Measurements from ENCODE around the gene DIS3L2. TPM values are rescaled to one million over a fixed set of nuclear protein-coding genes. Genes with fewer than 3 reads are reported as not detected.

Gene DIS3L2
- total and polyA plus RNA-seq, 2 experiments from 2014 or later = 15.2 to 25.3 TPM

DNA sequence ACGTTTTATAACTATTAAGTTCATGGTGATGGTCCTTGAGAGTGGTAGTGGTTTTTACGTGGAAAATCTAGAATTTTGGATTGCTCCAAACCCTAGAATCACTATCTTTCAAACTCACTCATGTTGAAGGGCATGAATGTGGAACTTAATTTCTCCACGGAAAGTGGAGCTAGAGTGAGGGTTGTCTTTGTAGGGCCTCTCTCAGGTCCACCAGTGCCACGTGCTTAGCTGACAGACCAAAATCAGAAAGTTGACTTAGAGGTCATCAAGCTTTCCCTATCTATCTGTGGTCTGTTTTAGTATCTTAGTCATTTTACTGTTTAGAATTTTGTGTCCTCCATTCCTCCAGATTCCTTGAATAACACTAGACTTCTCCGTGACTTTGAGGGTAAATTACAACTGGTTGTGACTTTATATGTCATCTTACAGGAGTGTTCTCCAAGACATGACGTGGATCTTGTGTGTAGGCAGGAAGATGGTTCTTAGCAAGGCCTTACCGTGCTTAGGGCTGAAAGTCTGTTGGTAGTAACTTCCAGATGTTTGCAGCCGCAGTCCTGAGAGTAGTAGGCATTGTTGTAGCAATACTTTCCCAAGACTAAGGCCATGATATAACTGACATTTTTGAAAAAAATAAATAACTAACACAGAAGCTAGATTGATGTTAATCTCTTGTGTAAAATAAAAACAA is 26.8 kb downstream of the DIS3L2 start:
- Histone ChIP-seq H3K4me2 (no peak overlapping the region), H4K20me1 (replicated peaks; ENCODE audit: insufficient read depth) (no peaks in the 10 kb centered on the region), H3K27me3 (ENCODE audit: insufficient read depth) (no peaks in the 10 kb centered on the region), H3K36me3 (ENCODE audit: insufficient read depth) (no peaks in the 10 kb centered on the region), H3K27ac (ENCODE audit: low read depth) (no peak overlapping the region), H3K4me3 (no peak overlapping the region), H2AFZ (no peak overlapping the region), H3K79me2 (replicated peaks; ENCODE audit: insufficient read depth) (peaks cover 27% of the 10 kb centered on the region), H3K4me1 (ENCODE audit: insufficient read depth) (peaks cover 26% of the 10 kb centered on the region), H3K9me2 (ENCODE audit: insufficient read depth) (no peaks in the 10 kb centered on the region), H3F3A (replicated peaks; ENCODE audit: low read depth) (no peaks in the 10 kb centered on the region)
- DNase-seq (ENCODE audit: low spot score) (no peak), ATAC-seq (no peak)
- H3K9me3 Mint-ChIP-seq = no peaks in the 10 kb centered on the region
- TF ChIP-seq EZH2 (IDR thresholded peaks at IDR 0.05; ENCODE audit: low read depth, unreplicated experiment) = no peak
- H3K27me3 Mint-ChIP-seq (ENCODE audit: insufficient read depth, low read depth, poor library complexity) = peaks cover 4% of the 10 kb centered on the region
- H3K4me3 Mint-ChIP-seq = no peak overlapping the region
- H3K27ac Mint-ChIP-seq = no peak overlapping the region
- peaks cover 41% of the 10 kb centered on the region for H3K4me1 Mint-ChIP-seq
- no peaks in the 10 kb centered on the region for H3K36me3 Mint-ChIP-seq (ENCODE audit: low read depth)

DNA sequence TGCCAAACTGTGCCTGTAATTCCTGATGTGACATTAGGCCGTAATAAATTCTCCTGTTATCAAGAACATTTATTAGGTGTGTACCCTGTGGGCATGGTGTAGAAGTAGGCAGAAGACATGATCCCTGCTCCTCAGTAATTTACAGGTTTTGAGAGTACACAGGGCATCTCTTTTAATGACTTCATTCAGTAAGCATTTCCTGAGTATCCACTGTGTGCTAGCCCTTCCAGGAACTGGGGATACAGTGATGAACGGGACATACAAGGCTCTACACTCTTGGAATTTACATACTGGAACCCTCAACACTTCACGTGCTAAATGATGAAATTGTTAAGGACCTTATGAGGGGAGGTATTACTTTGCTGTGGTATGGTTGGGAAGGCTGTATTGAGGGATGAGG is 30.2 kb downstream of the DIS3L2 start:
- ATAC-seq (no peak), DNase-seq (ENCODE audit: low spot score) (no peak)
- no peaks in the 10 kb centered on the region for H3K9me2 ChIP-seq (ENCODE audit: insufficient read depth)
- Mint-ChIP-seq H3K4me1 (peaks cover 35% of the 10 kb centered on the region), H3K27ac (no peak overlapping the region), H3K27me3 (ENCODE audit: insufficient read depth, low read depth, poor library complexity) (peaks cover 4% of the 10 kb centered on the region), H3K9me3 (no peaks in the 10 kb centered on the region), H3K4me3 (no peak overlapping the region), H3K36me3 (ENCODE audit: low read depth) (no peaks in the 10 kb centered on the region)
- H4K20me1 ChIP-seq (replicated peaks; ENCODE audit: insufficient read depth) = no peaks in the 10 kb centered on the region
- H3K4me2 ChIP-seq = no peak overlapping the region
- H3K4me3 ChIP-seq = no peak overlapping the region
- no peaks in the 10 kb centered on the region for H3K27me3 ChIP-seq (ENCODE audit: insufficient read depth)
- no peaks in the 10 kb centered on the region for H3K36me3 ChIP-seq (ENCODE audit: insufficient read depth)
- no peak overlapping the region for H2AFZ ChIP-seq
- H3F3A ChIP-seq (replicated peaks; ENCODE audit: low read depth) = no peaks in the 10 kb centered on the region
- no peak overlapping the region for H3K27ac ChIP-seq (ENCODE audit: low read depth)
- peaks cover 29% of the 10 kb centered on the region for H3K4me1 ChIP-seq (ENCODE audit: insufficient read depth)
- H3K79me2 ChIP-seq (replicated peaks; ENCODE audit: insufficient read depth) = peaks cover 25% of the 10 kb centered on the region
- TF ChIP-seq, protein P1, sequence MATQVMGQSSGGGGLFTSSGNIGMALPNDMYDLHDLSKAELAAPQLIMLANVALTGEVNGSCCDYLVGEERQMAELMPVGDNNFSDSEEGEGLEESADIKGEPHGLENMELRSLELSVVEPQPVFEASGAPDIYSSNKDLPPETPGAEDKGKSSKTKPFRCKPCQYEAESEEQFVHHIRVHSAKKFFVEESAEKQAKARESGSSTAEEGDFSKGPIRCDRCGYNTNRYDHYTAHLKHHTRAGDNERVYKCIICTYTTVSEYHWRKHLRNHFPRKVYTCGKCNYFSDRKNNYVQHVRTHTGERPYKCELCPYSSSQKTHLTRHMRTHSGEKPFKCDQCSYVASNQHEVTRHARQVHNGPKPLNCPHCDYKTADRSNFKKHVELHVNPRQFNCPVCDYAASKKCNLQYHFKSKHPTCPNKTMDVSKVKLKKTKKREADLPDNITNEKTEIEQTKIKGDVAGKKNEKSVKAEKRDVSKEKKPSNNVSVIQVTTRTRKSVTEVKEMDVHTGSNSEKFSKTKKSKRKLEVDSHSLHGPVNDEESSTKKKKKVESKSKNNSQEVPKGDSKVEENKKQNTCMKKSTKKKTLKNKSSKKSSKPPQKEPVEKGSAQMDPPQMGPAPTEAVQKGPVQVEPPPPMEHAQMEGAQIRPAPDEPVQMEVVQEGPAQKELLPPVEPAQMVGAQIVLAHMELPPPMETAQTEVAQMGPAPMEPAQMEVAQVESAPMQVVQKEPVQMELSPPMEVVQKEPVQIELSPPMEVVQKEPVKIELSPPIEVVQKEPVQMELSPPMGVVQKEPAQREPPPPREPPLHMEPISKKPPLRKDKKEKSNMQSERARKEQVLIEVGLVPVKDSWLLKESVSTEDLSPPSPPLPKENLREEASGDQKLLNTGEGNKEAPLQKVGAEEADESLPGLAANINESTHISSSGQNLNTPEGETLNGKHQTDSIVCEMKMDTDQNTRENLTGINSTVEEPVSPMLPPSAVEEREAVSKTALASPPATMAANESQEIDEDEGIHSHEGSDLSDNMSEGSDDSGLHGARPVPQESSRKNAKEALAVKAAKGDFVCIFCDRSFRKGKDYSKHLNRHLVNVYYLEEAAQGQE (IDR thresholded peaks at IDR 0.05; ENCODE audit: unreplicated experiment) = no peak
- TF ChIP-seq EZH2phosphoT487 (IDR thresholded peaks at IDR 0.05; ENCODE audit: unreplicated experiment) = no peak
- TF ChIP-seq, protein P2, sequence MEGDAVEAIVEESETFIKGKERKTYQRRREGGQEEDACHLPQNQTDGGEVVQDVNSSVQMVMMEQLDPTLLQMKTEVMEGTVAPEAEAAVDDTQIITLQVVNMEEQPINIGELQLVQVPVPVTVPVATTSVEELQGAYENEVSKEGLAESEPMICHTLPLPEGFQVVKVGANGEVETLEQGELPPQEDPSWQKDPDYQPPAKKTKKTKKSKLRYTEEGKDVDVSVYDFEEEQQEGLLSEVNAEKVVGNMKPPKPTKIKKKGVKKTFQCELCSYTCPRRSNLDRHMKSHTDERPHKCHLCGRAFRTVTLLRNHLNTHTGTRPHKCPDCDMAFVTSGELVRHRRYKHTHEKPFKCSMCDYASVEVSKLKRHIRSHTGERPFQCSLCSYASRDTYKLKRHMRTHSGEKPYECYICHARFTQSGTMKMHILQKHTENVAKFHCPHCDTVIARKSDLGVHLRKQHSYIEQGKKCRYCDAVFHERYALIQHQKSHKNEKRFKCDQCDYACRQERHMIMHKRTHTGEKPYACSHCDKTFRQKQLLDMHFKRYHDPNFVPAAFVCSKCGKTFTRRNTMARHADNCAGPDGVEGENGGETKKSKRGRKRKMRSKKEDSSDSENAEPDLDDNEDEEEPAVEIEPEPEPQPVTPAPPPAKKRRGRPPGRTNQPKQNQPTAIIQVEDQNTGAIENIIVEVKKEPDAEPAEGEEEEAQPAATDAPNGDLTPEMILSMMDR (conservative IDR thresholded peaks at IDR 0.05; ENCODE audit: low read depth in 2 of 2) = no peak
- TF ChIP-seq, protein P3, sequence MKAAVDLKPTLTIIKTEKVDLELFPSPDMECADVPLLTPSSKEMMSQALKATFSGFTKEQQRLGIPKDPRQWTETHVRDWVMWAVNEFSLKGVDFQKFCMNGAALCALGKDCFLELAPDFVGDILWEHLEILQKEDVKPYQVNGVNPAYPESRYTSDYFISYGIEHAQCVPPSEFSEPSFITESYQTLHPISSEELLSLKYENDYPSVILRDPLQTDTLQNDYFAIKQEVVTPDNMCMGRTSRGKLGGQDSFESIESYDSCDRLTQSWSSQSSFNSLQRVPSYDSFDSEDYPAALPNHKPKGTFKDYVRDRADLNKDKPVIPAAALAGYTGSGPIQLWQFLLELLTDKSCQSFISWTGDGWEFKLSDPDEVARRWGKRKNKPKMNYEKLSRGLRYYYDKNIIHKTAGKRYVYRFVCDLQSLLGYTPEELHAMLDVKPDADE (IDR thresholded peaks at IDR 0.05) = no peak
- no peak for TF ChIP-seq POLR2AphosphoS5 (IDR thresholded peaks at IDR 0.05; ENCODE audit: low read depth)
- no peak for TF ChIP-seq ZNF331 (CRISPR knock-in tag; IDR thresholded peaks at IDR 0.05; ENCODE audit: low read depth)
- no peak for TF ChIP-seq EZH2 (IDR thresholded peaks at IDR 0.05; ENCODE audit: low read depth, unreplicated experiment)
- TF ChIP-seq, protein P4, sequence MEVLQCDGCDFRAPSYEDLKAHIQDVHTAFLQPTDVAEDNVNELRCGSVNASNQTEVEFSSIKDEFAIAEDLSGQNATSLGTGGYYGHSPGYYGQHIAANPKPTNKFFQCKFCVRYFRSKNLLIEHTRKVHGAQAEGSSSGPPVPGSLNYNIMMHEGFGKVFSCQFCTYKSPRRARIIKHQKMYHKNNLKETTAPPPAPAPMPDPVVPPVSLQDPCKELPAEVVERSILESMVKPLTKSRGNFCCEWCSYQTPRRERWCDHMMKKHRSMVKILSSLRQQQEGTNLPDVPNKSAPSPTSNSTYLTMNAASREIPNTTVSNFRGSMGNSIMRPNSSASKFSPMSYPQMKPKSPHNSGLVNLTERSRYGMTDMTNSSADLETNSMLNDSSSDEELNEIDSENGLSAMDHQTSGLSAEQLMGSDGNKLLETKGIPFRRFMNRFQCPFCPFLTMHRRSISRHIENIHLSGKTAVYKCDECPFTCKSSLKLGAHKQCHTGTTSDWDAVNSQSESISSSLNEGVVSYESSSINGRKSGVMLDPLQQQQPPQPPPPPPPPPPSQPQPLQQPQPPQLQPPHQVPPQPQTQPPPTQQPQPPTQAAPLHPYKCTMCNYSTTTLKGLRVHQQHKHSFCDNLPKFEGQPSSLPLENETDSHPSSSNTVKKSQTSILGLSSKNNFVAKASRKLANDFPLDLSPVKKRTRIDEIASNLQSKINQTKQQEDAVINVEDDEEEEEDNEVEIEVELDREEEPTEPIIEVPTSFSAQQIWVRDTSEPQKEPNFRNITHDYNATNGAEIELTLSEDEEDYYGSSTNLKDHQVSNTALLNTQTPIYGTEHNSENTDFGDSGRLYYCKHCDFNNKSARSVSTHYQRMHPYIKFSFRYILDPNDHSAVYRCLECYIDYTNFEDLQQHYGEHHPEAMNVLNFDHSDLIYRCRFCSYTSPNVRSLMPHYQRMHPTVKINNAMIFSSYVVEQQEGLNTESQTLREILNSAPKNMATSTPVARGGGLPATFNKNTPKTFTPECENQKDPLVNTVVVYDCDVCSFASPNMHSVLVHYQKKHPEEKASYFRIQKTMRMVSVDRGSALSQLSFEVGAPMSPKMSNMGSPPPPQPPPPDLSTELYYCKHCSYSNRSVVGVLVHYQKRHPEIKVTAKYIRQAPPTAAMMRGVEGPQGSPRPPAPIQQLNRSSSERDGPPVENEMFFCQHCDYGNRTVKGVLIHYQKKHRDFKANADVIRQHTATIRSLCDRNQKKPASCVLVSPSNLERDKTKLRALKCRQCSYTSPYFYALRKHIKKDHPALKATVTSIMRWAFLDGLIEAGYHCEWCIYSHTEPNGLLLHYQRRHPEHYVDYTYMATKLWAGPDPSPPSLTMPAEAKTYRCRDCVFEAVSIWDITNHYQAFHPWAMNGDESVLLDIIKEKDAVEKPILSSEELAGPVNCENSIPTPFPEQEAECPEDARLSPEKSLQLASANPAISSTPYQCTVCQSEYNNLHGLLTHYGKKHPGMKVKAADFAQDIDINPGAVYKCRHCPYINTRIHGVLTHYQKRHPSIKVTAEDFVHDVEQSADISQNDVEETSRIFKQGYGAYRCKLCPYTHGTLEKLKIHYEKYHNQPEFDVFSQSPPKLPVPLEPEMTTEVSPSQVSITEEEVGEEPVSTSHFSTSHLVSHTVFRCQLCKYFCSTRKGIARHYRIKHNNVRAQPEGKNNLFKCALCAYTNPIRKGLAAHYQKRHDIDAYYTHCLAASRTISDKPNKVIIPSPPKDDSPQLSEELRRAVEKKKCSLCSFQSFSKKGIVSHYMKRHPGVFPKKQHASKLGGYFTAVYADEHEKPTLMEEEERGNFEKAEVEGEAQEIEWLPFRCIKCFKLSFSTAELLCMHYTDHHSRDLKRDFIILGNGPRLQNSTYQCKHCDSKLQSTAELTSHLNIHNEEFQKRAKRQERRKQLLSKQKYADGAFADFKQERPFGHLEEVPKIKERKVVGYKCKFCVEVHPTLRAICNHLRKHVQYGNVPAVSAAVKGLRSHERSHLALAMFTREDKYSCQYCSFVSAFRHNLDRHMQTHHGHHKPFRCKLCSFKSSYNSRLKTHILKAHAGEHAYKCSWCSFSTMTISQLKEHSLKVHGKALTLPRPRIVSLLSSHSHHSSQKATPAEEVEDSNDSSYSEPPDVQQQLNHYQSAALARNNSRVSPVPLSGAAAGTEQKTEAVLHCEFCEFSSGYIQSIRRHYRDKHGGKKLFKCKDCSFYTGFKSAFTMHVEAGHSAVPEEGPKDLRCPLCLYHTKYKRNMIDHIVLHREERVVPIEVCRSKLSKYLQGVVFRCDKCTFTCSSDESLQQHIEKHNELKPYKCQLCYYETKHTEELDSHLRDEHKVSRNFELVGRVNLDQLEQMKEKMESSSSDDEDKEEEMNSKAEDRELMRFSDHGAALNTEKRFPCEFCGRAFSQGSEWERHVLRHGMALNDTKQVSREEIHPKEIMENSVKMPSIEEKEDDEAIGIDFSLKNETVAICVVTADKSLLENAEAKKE (CRISPR knock-in tag; IDR thresholded peaks at IDR 0.05) = no peak
